ENCODE data around the gene SGCB.
"Not testable (repeated sequence)": the region's sequence is repeated elsewhere in the genome, so short reads cannot be mapped to it uniquely, and the experiment has no call there.

The SGCB gene

GRCh38 chr4:52038103-52038912, at the start of gene SGCB:
SGCB (minus strand) TSS chr4:52038299; CDS start chr4:52038259, 40 bp downstream.
- H3K36me3 ChIP-seq (ENCODE audit: control insufficient read depth, insufficient read depth, low read length), result peaks cover 3% of the 10 kb centered on the region; the same call in 1 of the 2 replicates
- H3K4me3 ChIP-seq (ENCODE audit: low read depth, low read length), result peak within 1 kb of the TSS; percentile 95
- H3K9ac ChIP-seq (ENCODE audit: low read depth, low read length), result peak within 1 kb of the TSS; percentile 81
- peaks cover 31% of the 10 kb centered on the region; the same call in 1 of the 2 replicates for H3K27me3 ChIP-seq (ENCODE audit: control insufficient read depth, insufficient read depth, low read length)
- peaks cover 5% of the 10 kb centered on the region for H3K4me1 ChIP-seq (ENCODE audit: control insufficient read depth, insufficient read depth, low read length)
- peak within 1 kb of the TSS; percentile 15 for H3K27ac ChIP-seq (ENCODE audit: low read depth, low read length)
- no peaks in the 10 kb centered on the region for H3K9me3 ChIP-seq (ENCODE audit: control insufficient read depth, insufficient read depth, low read length)

DNA sequence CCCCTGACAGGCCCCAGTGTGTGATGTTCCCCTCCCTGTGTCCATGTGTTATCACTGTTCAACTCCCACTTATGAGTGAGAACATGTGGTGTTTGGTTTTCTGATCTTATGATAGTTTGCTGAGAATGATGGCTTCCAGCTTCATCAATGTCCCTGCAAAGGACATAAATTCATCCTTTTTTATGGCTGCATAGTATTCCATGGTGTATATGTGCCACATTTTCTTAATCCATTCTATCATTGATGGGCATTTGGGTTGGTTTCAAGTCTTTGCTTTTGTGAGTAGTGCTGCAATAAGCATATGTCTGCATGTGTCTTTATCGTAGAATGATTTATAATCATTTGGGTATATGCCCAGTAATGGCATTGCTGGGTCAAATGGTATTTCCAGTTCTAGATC, 48.3 kb upstream of the SGCB start:
- H3K36me3 ChIP-seq (ENCODE audit: control insufficient read depth, insufficient read depth, low read length); H3K27me3 ChIP-seq (ENCODE audit: control insufficient read depth, insufficient read depth, low read length); H3K9me3 ChIP-seq (ENCODE audit: control insufficient read depth, insufficient read depth, low read length); H3K27ac ChIP-seq (ENCODE audit: low read depth, low read length); H3K4me1 ChIP-seq (ENCODE audit: control insufficient read depth, insufficient read depth, low read length); H3K4me3 ChIP-seq (ENCODE audit: low read depth, low read length); H3K9ac ChIP-seq (ENCODE audit: low read depth, low read length): not testable (repeated sequence)

DNA sequence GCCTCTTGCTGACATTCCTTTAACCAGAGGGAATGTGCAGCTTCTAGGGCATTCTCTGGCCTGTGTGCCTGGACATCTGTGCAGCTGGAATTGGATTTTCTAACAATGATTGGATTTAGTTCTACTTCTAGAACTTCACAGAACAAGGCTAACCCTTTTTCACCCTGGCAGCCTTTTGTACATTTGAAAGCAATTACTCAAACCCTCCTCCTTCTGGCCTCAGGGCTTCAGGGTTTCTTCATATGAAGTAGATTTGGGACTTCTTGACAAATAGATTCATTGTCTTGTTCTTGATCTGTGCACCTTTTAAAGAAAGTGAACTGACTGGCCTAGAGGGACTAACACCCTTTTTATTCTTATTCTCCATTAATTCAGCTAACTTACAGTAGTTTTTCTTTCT, 43.1 kb upstream of the SGCB start:
- peaks cover 17% of the 10 kb centered on the region for H3K27me3 ChIP-seq (ENCODE audit: control insufficient read depth, insufficient read depth, low read length)
- H3K4me1 ChIP-seq (ENCODE audit: control insufficient read depth, insufficient read depth, low read length), result no peaks in the 10 kb centered on the region
- H3K4me3 ChIP-seq (ENCODE audit: low read depth, low read length), result no peak overlapping the region
- no peak overlapping the region for H3K9ac ChIP-seq (ENCODE audit: low read depth, low read length)
- no peaks in the 10 kb centered on the region for H3K9me3 ChIP-seq (ENCODE audit: control insufficient read depth, insufficient read depth, low read length)
- H3K36me3 ChIP-seq (ENCODE audit: control insufficient read depth, insufficient read depth, low read length), result no peaks in the 10 kb centered on the region
- no peak overlapping the region for H3K27ac ChIP-seq (ENCODE audit: low read depth, low read length)

- Histone ChIP-seq H3K27me3 (ENCODE audit: control insufficient read depth, insufficient read depth, low read length) (peaks cover 24% of the 10 kb centered on the region), H3K9me3 (ENCODE audit: control insufficient read depth, insufficient read depth, low read length) (no peaks in the 10 kb centered on the region), H3K4me1 (ENCODE audit: control insufficient read depth, insufficient read depth, low read length) (no peaks in the 10 kb centered on the region), H3K27ac (ENCODE audit: low read depth, low read length) (no peak overlapping the region), H3K36me3 (ENCODE audit: control insufficient read depth, insufficient read depth, low read length) (no peaks in the 10 kb centered on the region), H3K9ac (ENCODE audit: low read depth, low read length) (no peak overlapping the region), H3K4me3 (ENCODE audit: low read depth, low read length) (no peak overlapping the region)
Measured at GRCh38 chr4:52079659-52080058, 41.6 kb upstream of the SGCB start.

- Histone ChIP-seq H3K27ac (ENCODE audit: low read depth, low read length) (no peak overlapping the region), H3K9ac (ENCODE audit: low read depth, low read length) (no peak overlapping the region), H3K4me1 (ENCODE audit: control insufficient read depth, insufficient read depth, low read length) (no peaks in the 10 kb centered on the region), H3K27me3 (ENCODE audit: control insufficient read depth, insufficient read depth, low read length) (peaks cover 24% of the 10 kb centered on the region), H3K9me3 (ENCODE audit: control insufficient read depth, insufficient read depth, low read length) (no peaks in the 10 kb centered on the region), H3K4me3 (ENCODE audit: low read depth, low read length) (peak overlapping the region; percentile 56), H3K36me3 (ENCODE audit: control insufficient read depth, insufficient read depth, low read length) (no peaks in the 10 kb centered on the region)
Measured at GRCh38 chr4:52076731-52077130, 38.6 kb upstream of the SGCB start.

- H3K27ac ChIP-seq (ENCODE audit: low read depth, low read length), result no peak overlapping the region
- no peaks in the 10 kb centered on the region for H3K36me3 ChIP-seq (ENCODE audit: control insufficient read depth, insufficient read depth, low read length)
- H3K4me1 ChIP-seq (ENCODE audit: control insufficient read depth, insufficient read depth, low read length), result no peaks in the 10 kb centered on the region
- no peak overlapping the region for H3K9ac ChIP-seq (ENCODE audit: low read depth, low read length)
- H3K4me3 ChIP-seq (ENCODE audit: low read depth, low read length), result no peak overlapping the region
- H3K9me3 ChIP-seq (ENCODE audit: control insufficient read depth, insufficient read depth, low read length), result no peaks in the 10 kb centered on the region
- peaks cover 15% of the 10 kb centered on the region for H3K27me3 ChIP-seq (ENCODE audit: control insufficient read depth, insufficient read depth, low read length)
Measured at GRCh38 chr4:52071791-52072546, 33.9 kb upstream of the SGCB start.

DNA sequence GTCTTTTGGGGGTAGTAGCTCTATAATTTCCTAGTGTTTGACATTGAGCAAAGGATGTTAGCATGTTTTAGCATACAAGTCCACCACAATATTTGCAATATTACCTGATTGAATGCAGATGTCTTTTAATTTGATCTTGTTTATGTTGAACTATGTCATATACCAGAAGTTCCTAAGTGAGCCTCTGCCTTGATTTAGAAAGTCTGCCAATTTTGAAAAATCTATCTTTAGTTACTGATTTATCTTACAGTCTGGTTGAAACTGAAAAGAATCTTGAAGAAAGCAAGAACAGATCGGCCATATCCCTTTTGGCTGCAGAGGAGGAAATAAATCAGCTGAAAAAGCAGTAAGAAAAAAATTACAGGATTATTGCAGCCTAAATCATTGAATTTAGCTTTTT, 31.5 kb upstream of the SGCB start:
- H3K27me3 ChIP-seq (ENCODE audit: control insufficient read depth, insufficient read depth, low read length), result no peaks in the 10 kb centered on the region
- no peaks in the 10 kb centered on the region for H3K4me1 ChIP-seq (ENCODE audit: control insufficient read depth, insufficient read depth, low read length)
- H3K9ac ChIP-seq (ENCODE audit: low read depth, low read length), result no peak overlapping the region
- H3K4me3 ChIP-seq (ENCODE audit: low read depth, low read length), result no peak overlapping the region
- no peak overlapping the region for H3K27ac ChIP-seq (ENCODE audit: low read depth, low read length)
- no peaks in the 10 kb centered on the region for H3K36me3 ChIP-seq (ENCODE audit: control insufficient read depth, insufficient read depth, low read length)
- no peaks in the 10 kb centered on the region for H3K9me3 ChIP-seq (ENCODE audit: control insufficient read depth, insufficient read depth, low read length)

GRCh38 chr4:52059372-52059771, 21.3 kb upstream of the SGCB start:
- Histone ChIP-seq H3K4me3 (ENCODE audit: low read depth, low read length) (no peak overlapping the region), H3K9ac (ENCODE audit: low read depth, low read length) (no peak overlapping the region), H3K4me1 (ENCODE audit: control insufficient read depth, insufficient read depth, low read length) (no peaks in the 10 kb centered on the region), H3K27ac (ENCODE audit: low read depth, low read length) (no peak overlapping the region), H3K27me3 (ENCODE audit: control insufficient read depth, insufficient read depth, low read length) (no peaks in the 10 kb centered on the region), H3K9me3 (ENCODE audit: control insufficient read depth, insufficient read depth, low read length) (no peaks in the 10 kb centered on the region), H3K36me3 (ENCODE audit: control insufficient read depth, insufficient read depth, low read length) (no peaks in the 10 kb centered on the region)

- H3K4me3 ChIP-seq (ENCODE audit: low read depth, low read length), result no peak overlapping the region
- H3K27me3 ChIP-seq (ENCODE audit: control insufficient read depth, insufficient read depth, low read length), result peaks cover 4% of the 10 kb centered on the region
- H3K9me3 ChIP-seq (ENCODE audit: control insufficient read depth, insufficient read depth, low read length), result no peaks in the 10 kb centered on the region
- H3K27ac ChIP-seq (ENCODE audit: low read depth, low read length), result no peak overlapping the region
- no peaks in the 10 kb centered on the region for H3K36me3 ChIP-seq (ENCODE audit: control insufficient read depth, insufficient read depth, low read length)
- H3K9ac ChIP-seq (ENCODE audit: low read depth, low read length), result no peak overlapping the region
- H3K4me1 ChIP-seq (ENCODE audit: control insufficient read depth, insufficient read depth, low read length), result no peaks in the 10 kb centered on the region; the same call in 1 of the 2 replicates
Measured at GRCh38 chr4:52058275-52058674, 20.2 kb upstream of the SGCB start.

DNA sequence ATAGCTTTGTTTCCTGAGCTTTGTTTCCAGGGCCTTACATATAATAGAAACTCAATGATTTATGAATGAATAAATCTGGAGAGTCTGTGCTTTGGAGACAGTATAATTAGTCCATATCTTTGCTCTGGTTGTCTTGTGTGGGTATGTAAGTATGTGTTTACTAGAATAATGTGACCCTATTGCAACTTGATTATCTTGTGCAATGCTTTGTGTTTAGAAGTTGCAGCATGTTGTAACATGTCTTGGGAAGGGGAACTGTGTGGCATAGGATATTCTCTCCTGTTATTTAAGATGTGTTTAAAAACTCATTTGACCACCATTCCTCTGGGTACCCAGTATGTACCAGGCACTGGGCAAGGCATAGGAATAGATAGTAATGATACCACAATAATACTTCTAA, 19.1 kb upstream of the SGCB start:
- no peak overlapping the region for H3K27ac ChIP-seq (ENCODE audit: low read depth, low read length)
- H3K4me1 ChIP-seq (ENCODE audit: control insufficient read depth, insufficient read depth, low read length), result peaks cover 11% of the 10 kb centered on the region

DNA sequence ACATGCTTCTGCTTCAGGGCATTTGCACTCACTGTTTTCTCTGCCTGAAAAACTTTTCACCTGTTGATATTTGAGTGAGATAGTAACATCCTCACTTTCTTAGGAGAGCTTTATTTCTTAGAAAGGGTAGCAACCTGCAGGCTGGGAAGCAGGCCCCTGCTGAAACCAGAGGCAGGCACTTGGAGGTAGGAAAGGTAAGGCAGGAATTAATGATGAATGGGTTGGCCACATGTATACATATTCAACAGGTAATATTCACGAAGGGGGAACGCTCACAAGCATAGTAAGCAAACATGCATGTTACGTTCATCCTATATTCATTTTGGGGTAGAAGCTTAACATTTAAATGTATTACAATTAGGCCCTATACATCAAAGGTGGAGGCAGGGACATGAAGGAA, 16.2 kb upstream of the SGCB start:
- Histone ChIP-seq H3K9ac (ENCODE audit: low read depth, low read length) (no peak overlapping the region), H3K4me1 (ENCODE audit: control insufficient read depth, insufficient read depth, low read length) (peaks cover 16% of the 10 kb centered on the region), H3K27ac (ENCODE audit: low read depth, low read length) (no peak overlapping the region), H3K36me3 (ENCODE audit: control insufficient read depth, insufficient read depth, low read length) (no peaks in the 10 kb centered on the region), H3K4me3 (ENCODE audit: low read depth, low read length) (no peak overlapping the region), H3K27me3 (ENCODE audit: control insufficient read depth, insufficient read depth, low read length) (peaks cover 24% of the 10 kb centered on the region), H3K9me3 (ENCODE audit: control insufficient read depth, insufficient read depth, low read length) (no peaks in the 10 kb centered on the region)

More for the DNA sequence above, 19.1 kb upstream of the SGCB start:
- no peaks in the 10 kb centered on the region for H3K9me3 ChIP-seq (ENCODE audit: control insufficient read depth, insufficient read depth, low read length)
- no peak overlapping the region for H3K4me3 ChIP-seq (ENCODE audit: low read depth, low read length)
- H3K9ac ChIP-seq (ENCODE audit: low read depth, low read length), result no peak overlapping the region
- no peaks in the 10 kb centered on the region for H3K36me3 ChIP-seq (ENCODE audit: control insufficient read depth, insufficient read depth, low read length)
- H3K27me3 ChIP-seq (ENCODE audit: control insufficient read depth, insufficient read depth, low read length), result peaks cover 7% of the 10 kb centered on the region
